IPS-18a (cell line): Measurements from ENCODE around the gene ZNHIT1.
"Not testable (repeated sequence)": the region's sequence is repeated elsewhere in the genome, so short reads cannot be mapped to it uniquely, and the experiment has no call there.

ENCODE experiments used
- H3K27ac ChIP-seq: one replicate; pipeline ENCODE4 v1.5.1; 2013; ENCODE audit warnings: low read length
- H3K27me3 ChIP-seq: one replicate; pipeline ENCODE4 v1.6.1; 2013; ENCODE audit warnings: mild to moderate bottlenecking, low read length; ENCODE audit not compliant: control insufficient read depth, insufficient read depth
- H3K36me3 ChIP-seq: one replicate; pipeline ENCODE4 v1.6.1; 2013; ENCODE audit warnings: low read depth, low read length; ENCODE audit not compliant: control insufficient read depth
- H3K4me1 ChIP-seq: one replicate; pipeline ENCODE4 v1.6.1; 2013; ENCODE audit warnings: low read depth, low read length; ENCODE audit not compliant: control insufficient read depth
- H3K4me3 ChIP-seq: one replicate; pipeline ENCODE4 v1.5.1; 2013; ENCODE audit warnings: low read length
- H3K9ac ChIP-seq: one replicate; pipeline ENCODE4 v1.6.1; 2013; ENCODE audit warnings: mild to moderate bottlenecking, low read length, moderate library complexity
- H3K9me3 ChIP-seq: one replicate; pipeline ENCODE4 v1.6.1; 2013; ENCODE audit warnings: low read depth, low read length; ENCODE audit not compliant: control insufficient read depth

Gene ZNHIT1

GRCh38 chr7:101251871-101252659 lies 34.1 kb downstream of the ZNHIT1 start:
- Histone ChIP-seq H3K9me3 (no peaks in the 10 kb centered on the region), H3K27me3 (no peaks in the 10 kb centered on the region), H3K4me3 (peak overlapping the region; percentile 96), H3K27ac (no peak overlapping the region), H3K36me3 (no peaks in the 10 kb centered on the region), H3K9ac (peak overlapping the region; percentile 69), H3K4me1 (peaks cover 4% of the 10 kb centered on the region)

- not testable (repeated sequence) for H3K9ac ChIP-seq, H3K4me3 ChIP-seq, H3K27ac ChIP-seq, H3K36me3 ChIP-seq, H3K4me1 ChIP-seq, H3K9me3 ChIP-seq, H3K27me3 ChIP-seq
Measured at GRCh38 chr7:101253199-101253598, 35.2 kb downstream of the ZNHIT1 start.

- no peak overlapping the region for H3K27ac ChIP-seq
- no peaks in the 10 kb centered on the region for H3K27me3 ChIP-seq
- H3K4me1 ChIP-seq = peaks cover 4% of the 10 kb centered on the region
- no peak overlapping the region for H3K9ac ChIP-seq
- H3K9me3 ChIP-seq = no peaks in the 10 kb centered on the region
- no peak overlapping the region for H3K4me3 ChIP-seq
- H3K36me3 ChIP-seq = no peaks in the 10 kb centered on the region
Measured at GRCh38 chr7:101255796-101256195, 37.8 kb downstream of the ZNHIT1 start.

- Histone ChIP-seq H3K9ac (no peak overlapping the region), H3K27me3 (no peaks in the 10 kb centered on the region), H3K4me3 (no peak overlapping the region), H3K36me3 (no peaks in the 10 kb centered on the region), H3K9me3 (no peaks in the 10 kb centered on the region), H3K27ac (no peak overlapping the region), H3K4me1 (no peaks in the 10 kb centered on the region)
Measured at GRCh38 chr7:101258243-101258731, 40.3 kb downstream of the ZNHIT1 start.

GRCh38 chr7:101264102-101264706 lies 46.2 kb downstream of the ZNHIT1 start:
- not testable (repeated sequence) for H3K27ac ChIP-seq, H3K4me3 ChIP-seq, H3K4me1 ChIP-seq, H3K9me3 ChIP-seq, H3K36me3 ChIP-seq, H3K9ac ChIP-seq, H3K27me3 ChIP-seq

- H3K27me3 ChIP-seq = no peaks in the 10 kb centered on the region
- no peaks in the 10 kb centered on the region for H3K36me3 ChIP-seq
- H3K9ac ChIP-seq = no peak overlapping the region
- no peak overlapping the region for H3K27ac ChIP-seq
- H3K4me1 ChIP-seq = no peaks in the 10 kb centered on the region
- no peaks in the 10 kb centered on the region for H3K9me3 ChIP-seq
- no peak overlapping the region for H3K4me3 ChIP-seq
Measured at GRCh38 chr7:101265622-101266516, 47.9 kb downstream of the ZNHIT1 start.

- Histone ChIP-seq H3K9ac (no peak overlapping the region), H3K27me3 (no peaks in the 10 kb centered on the region)
Measured at GRCh38 chr7:101269664-101270063, 51.7 kb downstream of the ZNHIT1 start.

GRCh38 chr7:101271021-101271420 lies 53.1 kb downstream of the ZNHIT1 start:
- Histone ChIP-seq H3K27me3 (no peaks in the 10 kb centered on the region), H3K27ac (no peak overlapping the region), H3K4me3 (no peak overlapping the region), H3K9ac (no peak overlapping the region), H3K4me1 (peaks cover 14% of the 10 kb centered on the region), H3K9me3 (no peaks in the 10 kb centered on the region), H3K36me3 (no peaks in the 10 kb centered on the region)

More at GRCh38 chr7:101269664-101270063, 51.7 kb downstream of the ZNHIT1 start:
- no peaks in the 10 kb centered on the region for H3K9me3 ChIP-seq
- H3K4me1 ChIP-seq = peaks cover 14% of the 10 kb centered on the region
- no peaks in the 10 kb centered on the region for H3K36me3 ChIP-seq
- no peak overlapping the region for H3K4me3 ChIP-seq
- H3K27ac ChIP-seq = no peak overlapping the region

- H3K4me1 ChIP-seq = peaks cover 14% of the 10 kb centered on the region
- no peak overlapping the region for H3K9ac ChIP-seq
- H3K27me3 ChIP-seq = no peaks in the 10 kb centered on the region
- H3K9me3 ChIP-seq = no peaks in the 10 kb centered on the region
- no peaks in the 10 kb centered on the region for H3K36me3 ChIP-seq
- H3K27ac ChIP-seq = no peak overlapping the region
- H3K4me3 ChIP-seq = peak overlapping the region; percentile 3
Measured at GRCh38 chr7:101273206-101273605, 55.2 kb downstream of the ZNHIT1 start.
